ENCODE data around the gene FARP1.

FARP1 gene

DNA sequence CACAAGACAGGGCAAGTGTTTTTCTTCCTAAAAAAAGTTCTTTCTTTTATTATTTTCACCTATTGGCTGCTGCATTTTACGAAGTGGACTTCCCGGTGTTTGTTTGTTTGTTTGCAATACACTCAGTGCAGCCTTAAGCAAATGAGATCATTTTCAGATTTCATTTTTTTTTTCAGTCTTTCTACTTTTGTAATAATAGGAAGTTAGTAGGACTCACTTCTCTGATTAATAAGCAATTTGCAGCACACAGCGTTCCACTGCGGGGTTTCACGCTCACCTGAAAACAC is 305.7 kb downstream of the FARP1 start:
- DNase-seq = no peak

DNA sequence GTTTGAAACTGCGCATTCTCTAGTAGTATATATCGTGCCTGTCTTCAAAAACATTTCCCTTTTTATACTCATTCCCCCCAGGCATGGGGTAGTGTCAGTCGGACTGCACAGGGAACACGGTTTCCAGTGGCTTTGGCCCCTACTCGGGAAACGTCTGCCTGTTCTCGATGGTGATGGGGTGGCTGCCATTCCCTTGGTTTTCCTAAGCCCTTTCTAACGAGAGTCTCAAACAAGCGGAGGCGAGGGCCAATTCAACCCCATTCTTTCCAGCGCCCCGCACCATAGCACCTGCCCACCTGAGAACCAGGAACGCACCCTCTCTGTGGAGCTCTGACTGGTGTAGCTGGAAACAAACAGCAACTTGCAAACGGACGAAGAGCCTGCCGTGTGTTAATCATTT is 306.4 kb downstream of the FARP1 start:
- no peak for DNase-seq

GRCh38 chr13:98450026-98450425 is 307.1 kb downstream of the FARP1 start:
- DNase-seq = no peak

DNA sequence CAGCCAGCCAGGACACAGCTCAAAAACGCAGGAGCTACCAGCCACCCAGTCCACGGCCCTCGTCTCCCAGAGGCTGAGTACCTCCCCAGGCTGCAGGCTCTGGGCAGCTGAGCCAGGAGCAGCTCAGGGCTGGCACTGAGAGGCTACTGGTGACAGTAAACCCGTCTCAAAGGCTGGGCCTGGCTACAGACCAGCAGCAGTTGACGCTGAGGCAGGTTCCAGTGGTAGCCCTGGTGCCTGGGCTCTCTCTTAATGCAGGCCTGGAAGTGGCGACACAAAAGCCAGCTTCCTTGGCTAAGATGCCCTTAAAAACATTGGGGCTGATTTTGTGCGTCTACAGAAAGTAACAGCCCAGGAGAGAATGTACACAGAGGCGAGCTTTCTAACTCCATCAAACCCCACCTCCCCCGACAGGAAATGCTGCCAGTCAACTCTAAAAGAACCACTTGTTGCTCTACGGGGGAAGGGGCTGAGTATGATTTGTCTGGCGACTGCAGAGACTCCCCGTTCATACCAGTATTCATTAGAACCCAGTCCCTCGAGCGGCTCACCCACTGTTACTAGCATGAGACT is 307.7 kb downstream of the FARP1 start:
- no peak for DNase-seq

DNA sequence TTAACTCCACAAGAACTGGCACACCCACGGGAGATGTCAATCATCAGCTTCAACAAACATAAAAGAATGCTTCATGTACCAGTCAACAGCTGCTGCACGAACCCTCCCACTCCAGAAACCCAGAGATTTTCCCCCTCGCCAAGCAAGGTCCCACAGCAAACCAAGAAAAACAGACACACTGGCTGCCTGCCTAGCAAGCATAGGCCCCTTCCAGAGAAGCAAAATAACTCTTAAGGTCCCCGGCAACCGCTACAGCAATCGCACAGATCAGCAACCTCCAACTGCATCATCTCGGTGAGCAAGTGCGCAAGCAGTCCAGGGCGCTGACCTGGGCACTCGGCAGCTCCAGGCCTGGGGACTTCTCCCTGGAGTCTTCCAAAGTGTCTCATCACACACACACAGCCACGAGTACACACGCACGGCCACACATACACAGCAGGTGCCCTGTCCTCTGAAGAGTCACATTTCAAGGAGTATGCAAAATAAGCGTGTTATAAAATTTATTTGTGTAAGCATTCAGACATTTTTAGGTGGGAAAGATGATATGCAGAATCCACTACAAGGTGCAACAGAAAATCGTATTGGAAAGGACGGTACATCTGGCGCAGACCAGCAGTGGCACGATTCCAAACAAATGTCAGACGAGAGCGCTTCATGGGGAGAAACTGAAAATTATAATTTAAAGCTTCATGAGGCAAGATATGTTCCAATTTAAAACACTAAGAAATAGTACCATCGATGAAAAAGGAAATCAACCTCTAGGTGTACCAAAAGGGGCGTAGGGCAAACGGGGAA is 309.0 kb downstream of the FARP1 start:
- DNase-seq = no peak

GRCh38 chr13:98452851-98453843 is 310.3 kb downstream of the FARP1 start:
- no peak for DNase-seq

DNA sequence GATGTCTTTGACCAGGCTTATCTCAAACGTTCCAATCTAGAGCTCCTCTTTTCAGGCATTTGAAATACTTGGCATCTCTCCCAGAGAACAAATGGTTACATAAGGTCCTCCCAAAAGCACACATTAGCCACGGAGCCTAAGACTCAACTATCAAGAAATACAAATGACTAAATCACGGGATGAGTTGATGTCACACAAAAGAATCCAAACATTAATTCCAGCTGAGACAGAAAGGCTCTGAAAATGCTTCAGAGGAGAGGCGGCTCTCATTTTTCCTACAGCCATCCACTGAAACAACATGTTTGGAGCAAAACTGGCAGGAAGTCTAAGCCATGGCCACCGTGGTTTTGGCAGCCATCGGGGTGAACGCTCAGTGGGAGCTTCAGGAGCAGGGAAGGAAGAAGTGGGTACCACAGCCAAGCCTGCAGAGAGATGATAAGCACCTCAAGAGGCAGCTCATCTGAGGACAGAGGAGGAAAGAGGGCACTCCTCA is 311.5 kb downstream of the FARP1 start:
- DNase-seq = no peak

GRCh38 chr13:98456413-98456845 is 313.5 kb downstream of the FARP1 start:
- DNase-seq = no peak

DNA sequence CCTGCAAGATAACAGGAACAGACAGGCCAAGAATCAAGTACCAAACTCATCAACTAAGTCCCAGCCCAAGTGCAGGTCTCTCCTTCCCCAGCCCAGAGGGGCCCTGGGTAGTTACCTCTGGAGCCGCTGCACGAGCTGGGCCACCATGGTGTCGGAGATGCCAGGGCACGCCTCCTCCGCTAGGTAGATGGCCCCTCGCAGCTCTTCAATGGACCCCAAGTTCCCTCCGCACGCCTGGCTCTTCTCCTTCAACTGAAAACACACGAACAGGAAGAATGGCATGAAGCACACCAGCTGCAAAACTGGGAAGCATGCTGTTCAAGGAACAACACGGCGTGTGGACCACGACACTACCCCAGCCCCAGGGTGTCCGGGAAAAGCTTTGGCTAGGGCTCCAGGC is 314.2 kb downstream of the FARP1 start:
- no peak for DNase-seq

DNA sequence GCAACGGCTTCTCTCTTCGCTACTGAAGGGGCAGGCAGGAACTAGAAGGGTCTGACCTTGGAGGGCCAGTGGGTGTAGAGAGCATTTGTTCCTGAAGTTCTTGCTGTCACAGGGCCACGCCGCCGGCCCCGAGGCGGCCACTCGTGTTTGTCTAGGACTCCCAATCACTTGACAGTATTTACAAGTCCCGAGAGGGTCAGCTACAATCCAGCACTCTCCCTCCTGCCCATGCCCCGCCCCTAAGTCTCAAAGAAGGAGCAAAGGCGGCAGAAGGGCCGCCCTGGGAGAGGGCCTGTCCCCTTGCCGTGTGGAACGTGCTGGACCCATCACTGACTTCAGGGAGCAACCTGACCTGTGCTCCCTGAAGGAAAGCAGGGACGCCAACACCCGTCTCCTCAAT is 315.5 kb downstream of the FARP1 start:
- DNase-seq = no peak

DNA sequence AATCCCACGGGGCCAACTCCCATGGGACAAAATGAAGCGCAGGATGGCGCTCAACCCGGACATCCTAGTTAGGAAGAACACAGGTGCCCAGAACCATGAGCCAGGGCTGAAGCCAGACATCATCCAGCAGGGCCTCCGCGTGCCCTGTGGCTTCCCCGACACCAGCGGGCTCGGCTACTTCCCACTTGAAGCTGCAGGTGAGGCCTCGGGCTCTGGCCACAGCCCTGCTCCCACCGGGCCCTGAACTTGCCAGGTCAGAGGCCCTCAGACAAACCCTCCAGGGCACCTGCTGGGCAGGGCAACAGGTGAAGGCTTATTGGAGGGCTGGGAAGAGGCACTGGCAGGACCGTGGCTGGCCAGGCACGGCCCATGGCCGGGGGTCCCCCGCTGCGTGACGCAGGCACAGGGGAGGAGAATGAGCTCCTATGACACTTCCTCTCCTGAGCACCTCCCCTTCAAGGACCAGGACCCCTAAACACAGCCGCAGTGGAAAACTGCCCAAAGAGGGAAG is 316.3 kb downstream of the FARP1 start:
- DNase-seq = no peak

GRCh38 chr13:98459721-98460370 is 317.0 kb downstream of the FARP1 start:
- DNase-seq = no peak

DNA sequence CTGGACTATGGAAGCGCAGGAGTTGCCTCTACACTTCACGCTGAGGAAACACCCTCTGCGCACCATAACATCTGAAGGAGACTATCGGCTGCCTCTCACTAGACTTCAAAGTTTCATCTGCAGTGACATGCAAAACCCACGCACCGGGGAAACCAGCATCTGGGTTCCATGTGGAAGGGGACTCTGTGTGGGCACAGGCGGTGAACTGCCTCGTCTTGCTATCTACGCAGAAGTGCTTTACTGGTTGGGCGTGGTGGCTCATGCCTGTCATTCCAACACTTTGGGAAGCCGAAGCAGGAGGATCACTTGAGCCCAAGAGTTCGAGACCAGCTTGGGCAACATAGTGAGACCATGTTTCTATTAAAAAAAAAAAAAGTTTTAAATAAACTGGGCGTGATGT is 317.6 kb downstream of the FARP1 start:
- DNase-seq = no peak

GRCh38 chr13:98461486-98462240 is 318.8 kb downstream of the FARP1 start:
- no peak for DNase-seq

GRCh38 chr13:98462241-98462882 is 319.5 kb downstream of the FARP1 start:
- no peak for DNase-seq

DNA sequence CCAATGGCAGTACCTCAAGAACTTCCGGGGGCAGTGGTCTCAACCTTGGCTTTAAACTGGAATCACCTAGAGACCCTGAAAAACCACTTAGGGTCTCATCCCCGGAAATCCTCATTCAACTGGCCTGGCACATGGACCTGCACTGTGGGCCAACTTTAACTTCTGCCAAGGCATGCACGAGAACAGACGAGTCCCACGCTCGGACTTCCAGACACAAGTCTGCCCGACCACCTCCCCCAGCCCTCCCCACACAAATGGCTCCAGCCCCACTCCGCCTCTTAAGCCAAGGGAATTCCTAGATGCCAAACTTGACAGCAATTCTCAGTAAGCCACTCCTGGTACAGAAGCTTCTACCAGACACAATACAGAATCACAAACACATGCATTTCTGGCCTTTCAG is 320.1 kb downstream of the FARP1 start:
- DNase-seq = no peak

DNA sequence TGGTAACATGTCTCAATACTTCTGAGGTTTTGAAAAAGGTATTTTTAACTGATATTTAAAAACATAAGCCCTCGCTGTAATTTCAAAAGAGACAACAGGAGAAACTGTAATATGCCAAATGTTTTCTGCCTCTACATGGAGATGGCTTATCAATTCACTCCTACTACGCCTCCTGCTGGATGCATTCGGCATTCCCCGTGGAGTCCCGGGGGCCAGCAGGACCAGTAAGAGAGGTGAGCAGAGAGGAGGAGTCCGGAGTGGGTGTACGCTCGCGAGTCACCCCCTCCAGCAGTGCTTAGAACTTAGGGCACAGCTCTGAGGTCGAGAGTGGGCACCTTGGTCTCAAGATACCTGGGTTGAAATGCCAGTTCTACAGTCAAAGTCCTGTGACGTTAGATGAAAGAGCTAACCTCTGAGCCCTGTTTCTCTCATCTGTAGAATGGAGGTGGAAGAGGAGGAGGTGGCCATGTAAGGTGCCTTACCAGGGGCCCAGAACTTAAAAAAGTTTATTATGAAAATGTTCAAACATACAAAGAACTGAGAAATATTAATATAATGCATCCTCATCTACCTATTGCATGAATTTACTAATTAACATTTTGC is 323.8 kb downstream of the FARP1 start:
- peak; percentile 63 to 69 for DNase-seq

GRCh38 chr13:98467263-98467985 is 324.5 kb downstream of the FARP1 start:
- no peak for DNase-seq

DNA sequence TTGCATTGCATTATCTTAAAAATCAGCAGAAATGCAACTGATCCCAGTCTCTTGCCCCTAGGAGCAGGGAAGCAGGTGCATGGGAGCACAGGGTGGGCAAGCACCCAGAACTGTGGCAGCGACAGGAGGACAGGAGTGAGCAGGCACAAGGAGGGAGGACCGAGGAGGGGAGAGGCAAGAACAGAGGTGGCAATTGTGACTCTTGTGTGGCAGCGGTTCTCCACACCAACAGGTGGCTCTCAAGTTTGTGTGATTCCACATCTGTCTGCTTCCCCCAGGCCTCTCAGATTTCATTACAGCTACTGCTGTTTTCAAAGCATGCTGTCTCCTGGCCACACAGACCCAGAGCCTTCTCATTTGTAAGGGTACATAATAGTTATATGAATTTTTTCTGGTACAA is 325.5 kb downstream of the FARP1 start:
- no peak for DNase-seq

DNA sequence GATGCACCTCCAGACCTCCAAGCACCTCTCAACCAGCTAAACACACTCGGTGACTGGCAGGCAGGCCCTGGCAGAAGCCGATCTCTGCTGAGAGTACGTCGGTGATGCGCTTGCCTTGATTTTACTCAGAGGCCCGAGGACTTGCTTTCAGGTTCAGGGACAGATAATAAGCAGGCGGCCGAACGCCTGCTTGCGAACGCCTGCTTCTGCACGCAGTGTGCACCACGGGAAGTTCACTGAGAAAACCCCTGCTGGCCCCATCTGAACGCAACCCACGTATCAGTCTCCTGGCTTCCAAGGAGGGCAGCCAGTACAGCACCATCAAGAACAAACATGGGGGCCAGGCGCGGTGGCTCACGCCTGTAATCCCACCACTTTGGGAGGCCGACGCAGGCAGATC is 326.0 kb downstream of the FARP1 start:
- DNase-seq = no peak
